ENCODE measurements around the gene C12orf42.
A peak's percentile ranks its signal among the peaks of the same experiment; 100 is the strongest.

C12orf42 gene

DNA sequence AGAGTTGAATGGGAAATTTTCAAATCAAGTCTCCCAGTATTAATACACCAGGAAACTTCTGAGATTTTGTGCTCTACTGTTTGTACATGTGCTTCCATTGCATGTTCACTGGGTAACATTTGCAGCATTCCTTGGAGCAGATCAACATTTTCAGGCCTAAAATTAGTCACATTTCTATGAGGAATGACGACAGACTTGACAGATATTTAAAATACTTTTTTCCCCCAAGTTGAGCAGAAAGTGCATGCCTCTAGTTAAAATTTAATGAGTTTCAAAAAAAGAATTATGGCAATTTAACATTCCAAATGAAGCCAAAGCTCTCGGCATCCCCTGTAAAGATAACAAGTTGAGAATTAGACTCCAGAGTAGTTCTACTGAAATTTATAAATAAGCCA is 72.3 kb downstream of the C12orf42 start:
- DNase-seq: no peak

DNA sequence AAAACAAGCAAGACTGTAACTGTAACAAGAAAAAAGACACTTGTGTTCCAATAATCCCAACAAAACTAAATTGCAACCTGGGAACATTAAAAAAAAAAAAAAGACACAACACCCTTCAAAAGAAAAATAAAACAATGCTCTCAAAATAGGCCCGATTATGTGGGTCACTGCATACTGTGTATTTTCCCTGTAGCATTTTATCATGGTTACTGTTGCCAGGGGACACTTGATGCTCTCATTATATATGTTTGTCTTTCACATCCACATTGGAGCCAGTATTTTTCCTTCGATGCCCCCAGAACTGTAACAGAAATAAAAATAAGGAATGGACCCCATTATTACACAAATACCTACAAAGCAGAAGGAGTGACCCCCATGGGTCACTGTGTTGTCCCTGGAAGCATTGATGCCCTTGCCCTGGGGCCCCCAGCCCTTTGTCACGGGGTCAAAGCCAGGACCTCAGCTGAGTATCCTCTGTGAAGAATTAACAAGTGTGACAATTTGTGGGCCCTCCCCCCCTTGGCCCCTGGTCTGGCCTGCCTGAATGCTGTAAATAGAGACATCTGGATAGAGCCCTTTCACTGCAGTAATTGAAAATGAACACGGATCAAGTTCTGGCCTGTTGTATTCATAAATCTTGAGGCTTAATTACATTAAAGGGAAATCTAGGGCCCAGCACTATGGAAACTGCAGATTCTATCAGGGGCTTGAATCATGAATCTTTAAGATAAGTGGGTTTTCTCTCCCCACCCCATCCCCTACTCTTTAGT is 72.8 kb downstream of the C12orf42 start:
- no peak for DNase-seq

DNA sequence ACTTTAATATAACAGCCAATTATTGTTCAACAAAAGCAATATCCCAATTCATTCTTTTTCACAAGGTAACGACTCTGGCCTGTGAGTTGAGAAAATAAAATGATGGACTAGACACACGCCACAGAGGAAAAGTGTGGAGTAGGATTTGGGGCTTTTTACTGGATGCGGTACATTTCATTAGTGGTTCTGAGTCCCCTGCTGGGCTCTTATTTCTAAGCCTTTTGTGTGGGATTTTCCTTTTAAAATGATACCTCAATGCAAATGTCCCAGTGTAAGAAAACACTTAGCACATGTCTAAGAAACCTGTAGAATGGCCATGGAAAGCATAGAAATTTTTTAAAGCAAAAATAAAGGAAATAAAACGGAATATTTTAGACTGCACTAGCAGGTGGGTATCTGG is 73.4 kb downstream of the C12orf42 start:
- DNase-seq: no peak

DNA sequence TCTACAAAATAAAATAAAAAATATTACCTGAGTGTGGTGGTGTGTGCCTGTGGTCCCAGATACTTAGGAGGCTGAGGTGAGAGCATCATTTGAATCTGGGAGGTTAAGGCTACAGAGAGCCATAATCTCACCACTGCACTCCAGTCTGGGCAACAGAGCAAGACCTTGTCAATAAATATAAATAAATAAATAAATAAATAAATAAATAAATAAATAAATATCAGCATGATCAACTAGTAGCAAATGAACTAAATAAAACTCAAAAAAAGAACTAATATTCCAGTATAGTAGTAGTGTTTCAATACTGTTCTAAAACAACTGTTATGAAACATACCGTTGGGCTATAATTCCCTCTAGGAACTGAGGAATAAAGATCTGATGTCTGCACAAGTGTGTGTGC is 74.4 kb downstream of the C12orf42 start:
- DNase-seq: no peak

DNA sequence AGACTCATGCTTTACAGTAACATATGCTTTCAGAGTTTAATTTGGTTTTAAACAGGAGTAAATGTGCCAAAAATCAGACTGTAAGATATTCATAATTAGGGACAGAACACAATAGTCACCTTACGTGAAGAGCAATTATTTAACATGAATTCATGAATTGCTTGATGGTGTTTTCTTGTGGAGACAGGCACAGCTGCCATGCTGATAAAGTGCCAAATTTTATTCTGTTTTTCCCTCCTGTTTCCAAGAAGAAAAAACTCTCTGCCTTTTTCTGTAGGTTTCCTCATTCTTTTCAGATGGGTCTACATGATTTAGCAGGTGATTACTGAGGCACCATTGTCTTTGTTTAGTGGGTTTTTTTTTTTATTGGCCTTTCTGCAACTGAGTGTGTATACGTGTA is 80.1 kb downstream of the C12orf42 start:
- no peak for DNase-seq

DNA sequence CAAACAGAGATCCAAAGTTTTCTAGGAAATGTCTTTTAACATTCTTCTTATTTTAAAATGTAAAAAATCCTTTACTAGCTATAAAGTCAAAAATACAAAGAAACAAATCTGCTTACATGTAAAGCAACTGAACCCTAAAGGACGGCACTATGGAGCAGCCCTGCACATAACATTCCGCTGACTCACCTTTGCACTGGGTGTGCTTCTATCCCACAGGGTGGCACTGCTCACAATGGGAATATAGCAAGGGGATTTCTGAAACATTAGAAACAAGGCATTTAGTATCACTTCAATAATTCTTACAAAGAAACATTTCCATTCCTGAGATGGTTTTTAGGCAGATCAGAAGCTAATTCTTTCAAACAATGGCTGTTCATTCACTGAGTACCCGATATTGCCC is 94.3 kb downstream of the C12orf42 start:
- DNase-seq: peak in 1 of 2 donors; percentile 3

DNA sequence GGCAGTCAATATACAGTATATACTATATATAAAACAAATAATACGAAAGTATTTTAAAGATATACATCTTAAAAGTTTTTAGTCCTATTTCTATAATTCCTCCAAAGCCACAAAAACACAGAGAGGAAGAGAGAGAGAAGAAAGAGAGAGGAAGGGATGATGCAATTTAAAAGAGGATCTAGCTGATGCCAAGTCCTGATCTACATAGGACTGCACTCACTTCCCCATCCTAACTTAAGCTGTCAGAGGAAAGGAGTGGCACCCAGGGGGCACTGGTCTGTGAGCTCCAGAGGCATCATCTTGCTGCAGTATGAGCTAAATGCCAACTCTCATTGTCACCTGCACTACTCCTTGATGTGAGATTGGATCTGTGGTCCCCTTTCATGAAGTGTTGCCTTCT is 95.8 kb downstream of the C12orf42 start:
- DNase-seq: no peak

DNA sequence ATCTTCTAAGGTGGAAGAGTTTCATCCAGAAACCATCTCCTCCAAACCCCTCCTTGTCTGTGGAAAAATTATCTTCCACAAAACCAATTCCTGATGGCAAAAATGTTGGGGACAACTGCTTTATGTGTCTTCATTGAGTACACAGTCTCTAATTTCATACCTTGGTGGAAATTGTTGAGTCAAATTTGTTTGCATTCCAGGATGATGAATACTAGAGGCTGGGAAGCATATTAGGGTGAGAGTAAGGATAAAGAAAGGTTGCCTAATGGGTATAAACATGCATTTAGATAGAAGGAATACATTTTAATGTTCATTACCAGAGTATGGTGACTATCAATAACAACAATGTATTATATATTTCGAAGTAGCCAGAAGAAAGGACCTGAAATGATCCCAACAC is 98.2 kb downstream of the C12orf42 start:
- no peak for DNase-seq

DNA sequence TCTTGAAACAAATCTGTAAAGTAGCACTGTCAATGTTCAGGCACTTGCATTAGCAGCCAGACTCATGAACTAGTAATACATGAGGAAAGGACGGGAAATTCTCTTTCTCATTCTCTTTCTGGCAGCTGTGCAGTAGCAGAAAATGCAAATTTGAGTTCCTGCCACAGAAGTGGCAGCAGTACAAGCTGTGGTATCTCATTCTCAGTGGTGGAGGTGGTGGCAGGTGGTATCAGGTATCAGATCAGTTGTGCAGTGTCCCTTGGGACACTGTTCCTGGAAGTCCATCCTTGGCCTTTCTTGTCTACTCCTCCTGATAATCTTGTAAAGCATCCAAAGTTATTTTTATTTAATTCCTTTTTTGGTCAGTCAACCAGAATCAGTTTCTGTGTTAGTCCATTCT is 103.0 kb downstream of the C12orf42 start:
- DNase-seq: no peak

DNA sequence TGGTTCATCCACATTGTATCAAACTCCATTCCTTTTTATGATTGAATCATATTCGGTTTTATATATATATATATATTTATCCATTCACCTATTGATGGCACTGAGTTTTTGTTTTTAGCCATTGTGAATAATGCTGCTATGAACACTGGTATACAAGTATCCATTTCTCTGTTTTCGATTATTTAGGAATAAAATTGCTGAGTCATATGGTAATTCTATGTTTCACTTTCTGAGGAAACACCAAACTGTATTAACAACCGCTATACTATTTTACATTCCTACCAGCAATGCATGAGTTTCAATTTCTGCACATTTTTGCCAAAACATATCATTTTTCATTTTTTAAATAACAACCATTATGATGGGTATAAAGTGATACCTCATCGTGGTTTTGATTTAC is 104.7 kb downstream of the C12orf42 start:
- DNase-seq: no peak

DNA sequence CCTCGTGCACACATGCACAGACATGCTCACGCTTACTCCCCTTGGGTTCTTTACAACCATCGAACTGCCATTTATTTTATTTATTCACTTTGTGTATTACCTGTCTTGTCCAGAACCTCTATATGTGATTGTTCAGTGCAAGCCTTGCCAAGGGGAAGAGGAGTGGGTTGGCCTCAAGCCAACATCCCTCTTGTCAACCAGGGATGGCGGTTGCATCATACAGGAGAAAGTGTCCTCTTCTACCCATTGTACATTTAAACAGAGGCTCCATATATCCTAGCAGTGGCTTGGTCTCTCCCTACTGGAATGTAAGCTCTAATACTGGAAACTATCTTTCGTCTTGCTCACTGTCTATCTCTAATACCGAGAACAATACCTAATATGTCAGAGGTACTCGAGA is 108.4 kb downstream of the C12orf42 start:
- DNase-seq: no peak

DNA sequence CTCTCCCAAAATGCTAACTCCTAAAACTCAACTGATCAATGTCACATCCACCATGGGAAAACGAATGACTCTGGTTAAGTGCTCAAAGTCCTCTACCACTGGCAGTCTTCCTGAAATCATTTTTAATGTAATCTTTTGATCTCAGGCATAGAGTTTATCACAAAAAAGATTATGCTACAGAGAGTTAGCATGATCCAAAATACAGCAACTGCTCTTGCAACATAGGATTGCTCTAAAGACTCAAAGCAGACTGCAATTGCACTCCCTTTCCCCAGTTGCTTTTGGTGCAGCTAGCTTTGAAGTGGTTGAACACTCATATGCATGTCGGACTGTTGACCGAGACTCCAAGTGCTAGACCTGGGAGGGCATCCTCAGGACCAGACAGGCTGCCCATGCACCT is 109.3 kb downstream of the C12orf42 start:
- DNase-seq: no peak

DNA sequence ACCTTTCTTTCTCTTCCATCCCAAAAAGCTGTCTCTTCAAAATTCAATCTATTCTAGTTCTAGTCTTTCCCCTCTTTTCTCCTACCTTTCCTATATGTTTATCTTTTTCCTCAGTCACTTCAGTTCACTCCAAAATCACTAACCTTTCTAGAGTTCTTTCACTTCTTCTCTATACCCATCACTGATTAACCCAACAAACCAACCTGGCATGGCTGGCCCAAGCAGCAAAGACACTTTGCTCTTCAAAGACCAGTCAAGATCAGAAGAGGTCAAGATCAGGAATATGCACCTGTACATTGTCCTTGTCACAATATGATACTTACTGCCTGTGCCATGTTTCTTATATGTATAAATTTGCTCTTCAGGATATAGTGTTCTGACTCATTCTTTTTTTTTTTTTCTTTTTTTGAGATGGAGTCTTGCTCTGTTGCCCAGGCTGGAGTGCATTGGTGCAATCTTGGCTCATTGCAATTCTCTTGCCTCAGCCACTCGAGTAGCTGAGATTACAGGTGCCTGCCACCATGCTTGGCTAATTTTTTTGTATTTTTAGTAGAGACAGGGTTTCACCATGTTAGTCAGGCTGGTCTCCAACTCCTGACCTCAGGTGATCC is 112.9 kb downstream of the C12orf42 start:
- DNase-seq: no peak

DNA sequence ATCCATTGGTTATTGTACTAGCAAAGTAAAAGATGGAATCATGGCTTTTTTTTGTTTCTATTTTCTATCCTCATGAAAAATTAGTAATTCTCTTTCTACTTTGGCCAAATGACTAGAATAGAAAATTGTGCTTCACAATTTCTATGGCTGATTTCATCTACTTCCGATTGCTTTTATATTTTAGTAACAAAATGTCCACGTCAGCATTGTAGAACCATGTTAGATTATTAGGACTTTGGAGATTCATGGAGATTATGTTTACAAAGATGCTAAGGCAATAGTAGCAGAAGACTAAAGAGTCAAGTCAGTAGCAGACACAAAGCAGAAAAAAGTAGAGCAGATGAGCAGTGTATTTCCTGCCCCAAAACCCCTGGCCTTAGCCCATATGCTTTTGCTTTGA is 113.6 kb downstream of the C12orf42 start:
- DNase-seq: no peak

DNA sequence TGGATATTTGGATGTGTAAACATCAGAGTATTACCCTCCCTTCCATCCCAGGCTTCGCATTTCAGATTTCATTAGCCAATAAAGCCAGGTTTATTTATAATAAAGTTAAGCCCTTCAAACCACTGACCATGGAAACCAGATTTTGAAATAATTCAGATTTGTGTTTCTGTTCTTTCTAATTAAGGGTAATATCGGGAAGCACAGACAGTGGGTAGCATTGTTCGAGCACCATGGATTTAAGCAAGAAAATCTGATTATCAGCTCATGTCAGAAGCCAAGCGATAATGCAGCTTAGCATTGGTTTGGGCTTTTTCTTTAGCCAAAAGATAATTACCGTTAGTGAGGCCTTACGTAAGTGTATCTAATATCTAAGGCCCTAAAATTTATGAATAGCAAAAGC is 116.1 kb downstream of the C12orf42 start:
- DNase-seq: no peak

DNA sequence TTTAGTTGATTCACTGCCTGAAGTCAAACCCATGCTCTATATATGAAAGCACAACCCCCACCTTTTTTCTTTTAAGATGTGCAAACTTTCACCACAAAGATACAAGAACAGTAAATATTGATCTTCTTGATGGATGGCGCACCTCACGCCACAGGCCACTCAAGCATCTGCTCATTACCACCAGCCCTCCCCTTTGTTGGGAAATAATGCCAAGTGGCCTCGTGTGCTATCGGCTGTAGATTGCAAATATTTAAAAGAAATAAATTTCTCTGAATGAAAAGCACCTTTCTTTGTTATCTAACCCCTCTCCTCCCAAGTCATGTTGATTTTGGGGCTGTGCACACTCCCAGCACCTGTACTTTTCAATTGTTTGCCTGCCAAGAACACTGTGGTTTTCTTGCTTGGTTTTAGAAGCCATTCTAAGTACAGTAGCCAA is 122.7 kb downstream of the C12orf42 start:
- no peak for DNase-seq

DNA sequence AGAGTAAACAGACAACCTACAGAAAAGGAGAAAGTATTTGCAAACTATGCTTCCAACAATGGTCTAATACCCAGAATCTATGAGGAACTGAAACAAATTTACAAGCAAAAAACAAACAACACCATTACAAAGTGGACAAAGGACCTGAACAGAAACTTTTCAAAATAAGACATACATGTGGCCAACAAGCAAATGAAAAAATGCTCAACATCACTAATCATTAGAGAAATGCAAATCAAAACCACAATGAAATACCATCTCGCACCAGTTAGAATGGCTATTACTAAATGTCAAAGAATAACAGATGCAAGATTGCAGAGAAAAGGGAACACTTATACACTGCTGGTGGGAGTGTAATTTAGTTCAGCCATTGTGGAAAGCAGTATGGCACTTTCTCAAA is 125.8 kb downstream of the C12orf42 start:
- no peak for DNase-seq

DNA sequence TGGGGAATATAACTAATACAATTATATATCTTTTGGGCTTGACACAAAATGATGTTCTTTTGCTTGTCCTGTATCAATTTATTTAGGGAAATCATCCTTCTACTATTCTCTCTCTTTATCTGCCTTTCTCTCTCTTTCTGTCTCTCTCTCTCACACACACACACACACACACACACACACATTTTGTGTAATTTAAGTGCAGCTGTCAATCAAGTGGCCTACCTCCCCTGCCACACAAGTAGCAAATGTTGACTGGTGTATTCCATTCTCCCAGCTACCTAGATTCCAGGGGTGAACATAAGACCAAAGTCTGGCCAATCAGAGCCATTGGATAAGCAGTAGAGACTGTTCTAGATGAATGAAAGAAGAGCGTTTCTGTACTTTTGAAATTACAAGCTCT is 127.6 kb downstream of the C12orf42 start:
- no peak for DNase-seq

DNA sequence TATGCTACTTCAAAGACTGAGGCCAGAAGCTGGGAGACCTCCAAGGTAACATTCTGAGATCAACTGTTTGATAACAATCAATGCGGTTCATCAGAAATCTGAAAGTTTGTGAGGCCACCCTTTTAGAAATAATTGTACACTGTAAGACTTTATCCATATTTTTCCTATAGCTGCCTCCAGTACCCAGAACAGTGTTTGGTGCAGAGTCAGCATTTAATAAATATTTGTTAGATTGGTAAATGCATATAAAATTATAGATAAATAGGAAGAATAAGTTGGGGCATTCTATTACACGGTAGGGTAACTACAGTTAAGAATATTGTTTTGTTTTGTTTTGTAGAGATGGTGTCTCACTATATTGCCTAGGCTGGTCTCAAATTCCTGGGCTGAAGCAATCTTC is 141.4 kb downstream of the C12orf42 start:
- no peak for DNase-seq

DNA sequence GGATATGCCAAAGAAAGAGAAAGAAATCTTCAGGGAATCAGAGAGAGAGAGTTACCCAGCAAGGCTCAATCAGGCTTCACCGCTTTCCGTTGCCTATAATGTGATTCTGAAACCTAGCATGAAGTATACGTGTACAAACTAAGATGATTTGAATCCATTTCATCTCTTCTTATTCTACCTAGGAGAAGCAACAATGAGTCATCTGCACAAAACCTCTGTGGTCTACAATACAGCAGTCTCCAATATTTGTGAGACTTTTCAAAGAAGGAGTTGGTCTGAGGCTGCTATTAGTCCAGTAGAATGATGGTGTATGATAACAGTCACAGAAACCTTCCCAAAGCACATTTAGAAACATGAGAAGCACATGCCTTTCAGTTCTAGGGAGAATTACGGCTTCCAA is 141.9 kb downstream of the C12orf42 start:
- no peak for DNase-seq

DNA sequence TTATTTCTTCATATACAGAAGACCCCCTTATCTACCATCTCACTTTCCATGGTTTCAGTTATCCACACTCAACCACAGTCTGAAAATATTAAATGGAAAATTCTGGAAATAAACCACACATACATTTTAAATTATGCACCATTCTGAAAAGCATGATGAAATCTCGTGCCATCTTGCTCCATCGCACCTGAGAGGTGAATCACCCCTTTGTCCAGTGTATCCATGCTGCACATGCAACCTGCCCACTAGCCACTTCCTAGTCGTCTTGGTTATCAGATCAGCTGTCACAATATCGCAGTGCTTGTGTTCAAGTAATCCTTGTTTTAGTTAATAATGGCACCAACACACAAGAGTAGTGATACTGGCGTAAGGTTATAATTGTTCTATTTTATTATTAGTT is 145.7 kb downstream of the C12orf42 start:
- DNase-seq: no peak

DNA sequence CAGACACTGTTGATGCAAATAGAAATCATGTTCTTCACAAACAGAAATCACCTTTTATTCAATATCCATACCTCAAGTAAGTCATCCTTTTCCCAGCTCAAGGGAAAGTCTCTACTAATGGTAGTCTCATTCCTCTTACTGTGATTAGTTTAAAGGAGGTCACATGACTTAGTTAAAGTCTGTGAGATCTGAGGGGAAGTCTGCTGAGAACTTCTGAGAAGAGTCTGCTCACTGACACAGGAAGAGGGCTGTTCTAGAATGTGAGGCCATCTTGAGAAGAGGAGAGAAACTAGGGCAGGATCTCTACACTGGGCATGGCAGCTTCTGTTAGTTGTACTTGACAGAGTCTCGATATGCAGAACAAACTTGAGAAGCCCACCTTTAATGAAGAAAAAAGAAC is 146.8 kb downstream of the C12orf42 start:
- DNase-seq: peak in 1 of 2 donors; percentile 12

DNA sequence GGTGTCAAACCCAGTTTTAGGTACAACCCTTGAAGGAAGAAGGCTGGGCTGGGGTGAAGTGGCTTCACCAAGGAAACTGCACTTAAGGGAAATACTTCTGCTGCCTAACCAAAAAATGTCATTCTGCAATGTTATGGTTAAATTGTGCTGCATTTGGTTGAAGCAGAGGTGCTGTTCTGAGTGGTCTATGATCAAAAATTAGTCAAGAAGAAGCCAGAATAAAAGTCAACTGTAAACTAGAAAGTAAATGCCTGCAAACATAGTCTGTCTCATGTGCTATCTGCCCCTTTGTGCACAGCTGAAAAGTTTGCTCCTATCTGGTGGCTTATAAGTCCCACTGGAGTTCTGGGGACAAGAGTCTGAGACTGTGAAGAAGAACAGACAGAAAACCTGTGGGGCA is 158.8 kb downstream of the C12orf42 start:
- no peak for DNase-seq

DNA sequence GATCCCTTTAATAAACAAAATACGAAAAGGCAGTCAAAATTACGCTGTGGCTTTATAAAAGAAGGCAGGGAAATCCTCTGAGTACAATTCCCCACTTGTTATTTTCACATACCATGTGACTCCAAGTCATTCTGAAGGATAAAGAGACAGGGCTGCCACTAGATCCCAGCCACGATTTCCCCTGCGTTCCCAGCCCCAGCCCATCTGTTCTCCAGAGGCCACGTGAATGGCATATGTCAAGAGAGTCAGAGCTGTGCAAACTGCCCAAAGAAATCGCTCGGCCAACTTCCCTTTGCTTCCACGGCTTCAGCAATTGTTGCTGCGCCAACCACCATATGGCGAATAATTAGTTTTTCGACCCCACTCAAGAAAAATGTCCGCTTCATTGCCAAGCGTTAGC is 161.3 kb downstream of the C12orf42 start:
- no peak for DNase-seq

DNA sequence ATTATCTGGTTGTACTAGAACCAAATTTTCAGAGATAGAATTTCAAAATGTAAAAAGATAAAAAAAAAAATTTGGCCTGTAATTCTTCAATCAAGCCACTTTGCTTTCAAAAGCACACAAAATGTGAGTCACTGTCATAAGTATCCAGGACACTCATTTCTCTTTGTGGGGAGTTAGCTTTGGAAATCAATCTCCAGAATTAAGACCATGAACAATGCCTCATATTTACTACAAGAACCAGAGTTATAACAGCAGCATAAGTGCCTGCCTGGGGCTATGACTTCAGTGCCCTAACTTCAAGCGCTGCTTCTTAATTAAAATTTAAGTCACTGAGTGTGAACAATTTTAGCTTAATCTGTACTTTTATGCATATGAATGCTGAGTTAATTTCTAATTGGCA is 162.1 kb downstream of the C12orf42 start:
- no peak for DNase-seq

Data from CD4-positive, alpha-beta T cell treated with Interferon alpha-2 for 1 hour (primary cell).